DND-41 (cell line): Measurements from ENCODE around the gene ASPSCR1.
A peak's percentile ranks its signal among the peaks of the same experiment; 100 is the strongest.

Experiments
- ATAC-seq: fragments of 200-7000 bp; cut with Tn5 transposase; 3 replicates; pipeline ENCODE4 v1.9.1; 2021; ENCODE audit warnings: low read depth; ENCODE audit not compliant: insufficient read depth
- DNase-seq: peaks from one replicate; pipeline ENCODE4 v3.0.0-alpha.2; 2020
- H2AFZ ChIP-seq: 2 replicates; pipeline ENCODE4 v1.6.0; 2012; ENCODE audit warnings: low read depth, low read length
- H3K27ac ChIP-seq: 2 replicates; pipeline ENCODE4 v1.5.1; 2012; ENCODE audit warnings: low read length, inconsistent platforms
- H3K27me3 ChIP-seq: fragments of 200-600 bp; sonication (generic); 2 replicates; pipeline ENCODE4 v1.6.0; 2012; ENCODE audit warnings: low read length, mild to moderate bottlenecking, inconsistent platforms; ENCODE audit not compliant: insufficient read depth, poor library complexity
- H3K36me3 ChIP-seq: 2 replicates; pipeline ENCODE4 v1.5.1; 2012; ENCODE audit warnings: low read length, inconsistent platforms; ENCODE audit not compliant: insufficient read depth
- H3K4me1 ChIP-seq: 2 replicates; pipeline ENCODE4 v1.5.1; 2012; ENCODE audit warnings: mild to moderate bottlenecking, low read length; ENCODE audit not compliant: insufficient read depth
- H3K4me2 ChIP-seq: 2 replicates; pipeline ENCODE4 v1.6.0; 2012; ENCODE audit warnings: mild to moderate bottlenecking, moderate library complexity, low read length, inconsistent platforms; ENCODE audit not compliant: insufficient read depth
- H3K4me3 ChIP-seq, 2 experiments: fragments of 200-600 bp in 1 of 2; shearing (Covaris generic) in 1 of 2; 2 replicates each; pipeline ENCODE4 v1.5.1; 2012 to 2016; ENCODE audit warnings: inconsistent platforms in 2 of 2, low read length in 2 of 2, mild to moderate bottlenecking in 2 of 2, low read depth in 1 of 2, moderate library complexity in 1 of 2
- H3K79me2 ChIP-seq: 2 replicates; pipeline ENCODE4 v1.6.0; 2012; ENCODE audit warnings: low read length, inconsistent platforms; ENCODE audit not compliant: insufficient read depth
- H3K9ac ChIP-seq: 2 replicates; pipeline ENCODE4 v1.6.0; 2012; ENCODE audit warnings: low read depth, mild to moderate bottlenecking, inconsistent platforms, low read length, moderate library complexity
- H3K9me3 ChIP-seq: 2 replicates; pipeline ENCODE4 v1.5.1; 2012; ENCODE audit warnings: low read length, moderate library complexity, mild to moderate bottlenecking, inconsistent platforms; ENCODE audit not compliant: insufficient read depth, severe bottlenecking
- H4K20me1 ChIP-seq: 2 replicates; pipeline ENCODE4 v1.6.0; 2012; ENCODE audit warnings: low read length; ENCODE audit not compliant: insufficient read depth
- EZH2 ChIP-seq: IDR thresholded peaks from 3 replicates; pipeline ENCODE4 v1.6.1; 2012; ENCODE audit warnings: borderline replicate concordance, low read depth, mild to moderate bottlenecking, moderate library complexity, low read length, inconsistent platforms; ENCODE audit not compliant: severe bottlenecking
- TF ChIP-seq, protein P1 (sequence below): IDR thresholded peaks from 2 replicates; pipeline ENCODE4 v1.5.1; 2012; ENCODE audit warnings: borderline replicate concordance, low read length, moderate library complexity, mild to moderate bottlenecking; ENCODE audit not compliant: poor library complexity, severe bottlenecking; ENCODE audit errors: extremely low read depth

The ASPSCR1 gene

GRCh38 chr17:82042649-82043048 is 65.2 kb downstream of the ASPSCR1 start:
- no peak overlapping the region for H3K4me3 ChIP-seq
- H3K9ac ChIP-seq, result no peak overlapping the region
- H3K4me1 ChIP-seq, result peaks cover 6% of the 10 kb centered on the region
- H3K9me3 ChIP-seq, result no peaks in the 10 kb centered on the region
- H2AFZ ChIP-seq, result no peak overlapping the region
- H3K4me2 ChIP-seq, result no peak overlapping the region
- no peaks in the 10 kb centered on the region for H3K27me3 ChIP-seq
- peaks cover 4% of the 10 kb centered on the region; the same call in 1 of the 2 replicates for H3K36me3 ChIP-seq
- TF ChIP-seq, protein P1, sequence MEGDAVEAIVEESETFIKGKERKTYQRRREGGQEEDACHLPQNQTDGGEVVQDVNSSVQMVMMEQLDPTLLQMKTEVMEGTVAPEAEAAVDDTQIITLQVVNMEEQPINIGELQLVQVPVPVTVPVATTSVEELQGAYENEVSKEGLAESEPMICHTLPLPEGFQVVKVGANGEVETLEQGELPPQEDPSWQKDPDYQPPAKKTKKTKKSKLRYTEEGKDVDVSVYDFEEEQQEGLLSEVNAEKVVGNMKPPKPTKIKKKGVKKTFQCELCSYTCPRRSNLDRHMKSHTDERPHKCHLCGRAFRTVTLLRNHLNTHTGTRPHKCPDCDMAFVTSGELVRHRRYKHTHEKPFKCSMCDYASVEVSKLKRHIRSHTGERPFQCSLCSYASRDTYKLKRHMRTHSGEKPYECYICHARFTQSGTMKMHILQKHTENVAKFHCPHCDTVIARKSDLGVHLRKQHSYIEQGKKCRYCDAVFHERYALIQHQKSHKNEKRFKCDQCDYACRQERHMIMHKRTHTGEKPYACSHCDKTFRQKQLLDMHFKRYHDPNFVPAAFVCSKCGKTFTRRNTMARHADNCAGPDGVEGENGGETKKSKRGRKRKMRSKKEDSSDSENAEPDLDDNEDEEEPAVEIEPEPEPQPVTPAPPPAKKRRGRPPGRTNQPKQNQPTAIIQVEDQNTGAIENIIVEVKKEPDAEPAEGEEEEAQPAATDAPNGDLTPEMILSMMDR, result no peak
- no peak for TF ChIP-seq EZH2
- H4K20me1 ChIP-seq, result no peaks in the 10 kb centered on the region
- no peak overlapping the region for H3K27ac ChIP-seq
- no peaks in the 10 kb centered on the region for H3K79me2 ChIP-seq
- DNase-seq (no peak), ATAC-seq (peak; percentile 4; the same call in 1 of the 3 replicates)

- Histone ChIP-seq H3K9me3 (no peaks in the 10 kb centered on the region), H3K9ac (no peak overlapping the region), H3K4me1 (no peaks in the 10 kb centered on the region), H4K20me1 (no peaks in the 10 kb centered on the region), H3K27me3 (no peaks in the 10 kb centered on the region), H2AFZ (no peak overlapping the region), H3K4me3 (no peak overlapping the region), H3K79me2 (no peaks in the 10 kb centered on the region), H3K27ac (no peak overlapping the region), H3K4me2 (no peak overlapping the region), H3K36me3 (peaks cover 6% of the 10 kb centered on the region; the same call in 1 of the 2 replicates)
- no peak for DNase-seq
- TF ChIP-seq, protein P1, result no peak
- no peak for TF ChIP-seq EZH2
- ATAC-seq, result no peak
Observed at GRCh38 chr17:82043507-82043906, 66.1 kb downstream of the ASPSCR1 start.

- no peak overlapping the region for H3K27ac ChIP-seq
- no peak for ATAC-seq
- no peaks in the 10 kb centered on the region for H3K27me3 ChIP-seq
- no peak overlapping the region for H3K9ac ChIP-seq
- no peak overlapping the region for H3K4me2 ChIP-seq
- peaks cover 18% of the 10 kb centered on the region for H3K4me1 ChIP-seq
- H3K4me3 ChIP-seq, result no peak overlapping the region
- H4K20me1 ChIP-seq, result no peaks in the 10 kb centered on the region
- H3K79me2 ChIP-seq, result peaks cover 6% of the 10 kb centered on the region
- H3K9me3 ChIP-seq, result no peaks in the 10 kb centered on the region
- no peak overlapping the region for H2AFZ ChIP-seq
- DNase-seq, result no peak
- peaks cover 23% of the 10 kb centered on the region for H3K36me3 ChIP-seq
- no peak for TF ChIP-seq EZH2
- TF ChIP-seq, protein P1, result no peak
Observed at GRCh38 chr17:82045936-82046484, 68.6 kb downstream of the ASPSCR1 start.
